K562 (cell line): Measurements from ENCODE around the gene CSKMT. TPM values are rescaled to one million over a fixed set of nuclear protein-coding genes. Genes with fewer than 3 reads are reported as not detected.

Experiments used
- ATAC-seq: fragments of 200-7000 bp; cut with Tn5 transposase; 3 replicates; pipeline ENCODE4 v1.9.1; 2020; ENCODE audit warnings: moderate library complexity
- BruUV-seq: library from RNA; stranded (reverse); fragments of 400-500 nt; replicated peaks from 2 replicates; lab custom pipeline; 2021; lab: Mats Ljungman, UMichigan
- CTCF ChIA-PET: fragments of 300-600 bp; formaldehyde crosslinking; extraction: SDS; loops from one replicate; lab custom pipeline; 2021; ENCODE audit warnings: low intra/inter-chr PET ratio; lab: Yijun Ruan, JAX
- POLR2A ChIA-PET: fragments of 300-600, 350-650 bp; sonication (Branson Sonifier 250); formaldehyde crosslinking; extraction: SDS; loops from one replicate; lab custom pipeline; 2021; ENCODE audit warnings: antibody characterized with exemption, inconsistent platforms; lab: Yijun Ruan, JAX
- DNase-seq, 4 experiments: peaks; one replicate each; pipeline versions ENCODE4 v3.0.0 to v3.0.0-alpha.2; 2011 to 2018; ENCODE audit warnings: low spot score in 3 of 4, mixed read lengths in 3 of 4; ENCODE audit errors: extremely low read depth in 1 of 4
- FAIRE-seq: peaks from 2 replicates; lab custom pipeline; 2011; peaks lifted over from hg19 to GRCh38; lab: Jason Lieb, UNC
- H2AFZ ChIP-seq: 2 replicates; pipeline ENCODE4 v1.6.0; 2011; ENCODE audit warnings: low read depth, low read length, control low read depth, inconsistent platforms
- H3K27ac ChIP-seq: fragments of 200-600 bp; 3 replicates; pipeline ENCODE4 v1.8.0; 2011; ENCODE audit warnings: low read depth, mild to moderate bottlenecking, control low read depth, inconsistent platforms, low read length, moderate library complexity, mixed read lengths; ENCODE audit errors: extremely low read depth
- H3K27me3 ChIP-seq, 2 experiments: fragments of 300-600 bp in 1 of 2; 2 replicates in 1 of 2; 3 replicates in 1 of 2; pipeline versions ENCODE4 v1.6.0 to v1.8.0; 2011; ENCODE audit warnings: inconsistent platforms in 2 of 2, low read length in 2 of 2, mild to moderate bottlenecking in 1 of 2, mixed read lengths in 1 of 2, moderate library complexity in 1 of 2; ENCODE audit not compliant: control insufficient read depth in 2 of 2, insufficient read depth in 2 of 2
- H3K36me3 ChIP-seq: fragments of 300-600 bp; 3 replicates; pipeline ENCODE4 v1.8.0; 2011; ENCODE audit warnings: mild to moderate bottlenecking, low read length, inconsistent platforms; ENCODE audit not compliant: control insufficient read depth, insufficient read depth
- H3K4me1 ChIP-seq, 2 experiments: fragments of 200-600 bp in 1 of 2; replicated peaks in 1 of 2; 2 replicates in 1 of 2; 3 replicates in 1 of 2; pipeline versions ENCODE4 v1.5.1 to v1.8.0; 2011; ENCODE audit warnings: inconsistent platforms in 2 of 2, low read length in 2 of 2, mild to moderate bottlenecking in 1 of 2, mixed read lengths in 1 of 2, moderate library complexity in 1 of 2; ENCODE audit not compliant: control insufficient read depth in 2 of 2, insufficient read depth in 2 of 2
- H3K4me2 ChIP-seq: 2 replicates; pipeline ENCODE4 v1.6.1; 2011; ENCODE audit warnings: low read length, control low read depth, inconsistent platforms, mixed read lengths; ENCODE audit not compliant: insufficient read depth
- H3K4me3 ChIP-seq: fragments of 200-600 bp; sonication (generic), shearing (Covaris generic); 2 replicates; pipeline ENCODE4 v1.5.1; 2016; ENCODE audit warnings: control low read depth, inconsistent platforms
- H3K79me2 ChIP-seq: fragments of 200-600 bp; 3 replicates; pipeline ENCODE4 v1.8.0; 2011; ENCODE audit warnings: low read length, inconsistent platforms; ENCODE audit not compliant: control insufficient read depth, insufficient read depth
- H3K9ac ChIP-seq, 2 experiments: 2 replicates each; pipeline versions ENCODE4 v1.6.0 to v1.6.1; 2011; ENCODE audit warnings: low read depth in 2 of 2, low read length in 2 of 2, control low read depth in 1 of 2, inconsistent platforms in 1 of 2, mild to moderate bottlenecking in 1 of 2, mixed read lengths in 1 of 2; ENCODE audit not compliant: insufficient read depth in 1 of 2
- H3K9me1 ChIP-seq: one replicate; pipeline ENCODE4 v1.6.0; 2011; ENCODE audit warnings: inconsistent platforms, mild to moderate bottlenecking, low read length, moderate library complexity; ENCODE audit not compliant: control insufficient read depth, insufficient read depth
- H3K9me3 ChIP-seq: replicated peaks from 2 replicates; pipeline ENCODE4 v1.5.1; 2011; ENCODE audit warnings: low read depth, low read length, inconsistent platforms; ENCODE audit not compliant: control insufficient read depth, insufficient read depth
- H4K20me1 ChIP-seq: replicated peaks from 2 replicates; pipeline ENCODE4 v1.6.1; 2011; ENCODE audit warnings: low read length, inconsistent platforms, mixed read lengths; ENCODE audit not compliant: control insufficient read depth, insufficient read depth
- CHAMP1 ChIP-seq: fragments of 450-650 bp; IDR thresholded peaks from 2 replicates; pipeline ENCODE4 v1.6.1; 2016; ENCODE audit warnings: mild to moderate bottlenecking
- CHD1 ChIP-seq: fragments of 200-600 bp; sonication (generic); IDR thresholded peaks from one replicate; pipeline ENCODE4 v1.6.1; 2012; ENCODE audit warnings: mild to moderate bottlenecking, moderate library complexity, low read length, inconsistent platforms
- DDX20 ChIP-seq: fragments of 450-650 bp; IDR thresholded peaks from 2 replicates; pipeline ENCODE4 v1.6.1; 2016; ENCODE audit warnings: missing genetic modification characterization, low read depth, mild to moderate bottlenecking, missing compliant biosample characterization, moderate library complexity
- DEAF1 ChIP-seq: fragments of 450-650 bp; formaldehyde crosslinking; IDR thresholded peaks from 2 replicates; pipeline ENCODE4 v1.4.0; 2020; ENCODE audit warnings: mild to moderate bottlenecking, moderate library complexity
- MAFG ChIP-seq: fragments of 450-650 bp; conservative IDR thresholded peaks from 2 replicates; pipeline ENCODE4 v1.6.1; 2016; ENCODE audit warnings: missing genetic modification characterization, missing compliant biosample characterization
- RAD21 ChIP-seq, 2 experiments: fragments of 250-450 bp in 1 of 2; fragments of 450-650 bp in 1 of 2; sonication (Bioruptor Pico) in 1 of 2; formaldehyde crosslinking in 1 of 2; IDR thresholded peaks in 1 of 2; conservative IDR thresholded peaks in 1 of 2; 2 replicates each; pipeline versions ENCODE4 v1.4.0 to v1.8.0; 2020 to 2022; ENCODE audit warnings: mild to moderate bottlenecking in 2 of 2, moderate library complexity in 1 of 2
- SMARCE1 ChIP-seq: fragments of 450-650 bp; IDR thresholded peaks from 2 replicates; pipeline ENCODE4 v1.7.1; 2016; ENCODE audit warnings: mild to moderate bottlenecking
- ZMIZ1 ChIP-seq, 2 experiments: fragments of 150-350 bp in 1 of 2; IDR thresholded peaks; 2 replicates each; pipeline ENCODE4 v1.6.1; 2012 to 2016; ENCODE audit warnings: low read depth in 2 of 2, low read length in 2 of 2, mild to moderate bottlenecking in 1 of 2, moderate library complexity in 1 of 2
- ZNF12 ChIP-seq: sonication (generic); formaldehyde crosslinking; IDR thresholded peaks from 2 replicates; pipeline ENCODE4 v1.4.0; 2020; ENCODE audit warnings: mild to moderate bottlenecking, missing genetic modification reagents
- WGBS: fragments of 100-300 bp; shearing (Covaris generic); methylation state at CpG from one replicate; pipeline ENCODE4 v1.1.6; 2016; ENCODE audit warnings: low coverage, mixed read lengths; ENCODE audit not compliant: insufficient coverage; ENCODE audit errors: missing lambda C conversion rate; 5-methylcytosine and 5-hydroxymethylcytosine counted together
- in situ Hi-C: fragments of 300-500 bp; cut with MboI; formaldehyde crosslinking; loops from 4 replicates; pipeline ENCODE4 v1.15.0; 2018; ENCODE audit warnings: inconsistent platforms, mixed read lengths
- intact Hi-C: fragments of 100-400 bp; cut with micrococcal nuclease; formaldehyde crosslinking; loops from 2 replicates; pipeline ENCODE4 v1.14.2; 2022
- polyA plus RNA-seq, 8 experiments: library from polyadenylated mRNA; depleted of rRNA in 4 of 8; stranded (reverse) in 5 of 8; unstranded in 3 of 8; fragments of >200 nt; fragmentation: Nextera tagmentation in 2 of 8; fragmentation: Illumina TruSeq in 1 of 8; extraction: Ambion mirVana in 2 of 8; extraction: Trizol in 1 of 8; gene quantifications; 2 replicates each; pipeline versions ENCODE4 v1.2.1 to v1.2.3, GENCODE V29; 2011 to 2014; ENCODE audit warnings: inconsistent platforms in 1 of 8, missing spikeins in 1 of 8
- total RNA-seq, 7 experiments: library from RNA; depleted of rRNA in 6 of 7; stranded (reverse); fragments of >200 nt in 6 of 7; fragmentation: Illumina TruSeq in 2 of 7; extraction: Trizol in 2 of 7; gene quantifications; 2 replicates each; pipeline versions ENCODE4 v1.2.1 to v1.2.3, GENCODE V29; 2011 to 2021; ENCODE audit warnings: low replicate concordance in 1 of 7

Gene CSKMT
- total and polyA plus RNA-seq, 9 of the 15 experiments (the other 6 are each of a cell fraction or from before 2014, with no cell fraction given) = 10.3 to 108 (median 27.2) TPM

- Histone ChIP-seq H3K27me3 (no peaks in the 10 kb centered on the region), H2AFZ (peak overlapping the region; percentile 87), H3K4me3 (peak overlapping the region; percentile 72), H4K20me1 (peaks cover 3% of the 10 kb centered on the region; the same call in 1 of the 2 replicates), H3K36me3 (peaks cover 63% of the 10 kb centered on the region), H3K27ac (peak overlapping the region; percentile 82), H3K79me2 (peaks cover 14% of the 10 kb centered on the region), H3K9me3 (no peaks in the 10 kb centered on the region), H3K9me1 (peaks cover 2% of the 10 kb centered on the region), H3K4me2 (peak overlapping the region; percentile 97), H3K9ac (peak overlapping the region; percentile 76 to 93), H3K4me1 (peaks cover 29 to 42% of the 10 kb centered on the region in 2 experiments)
- in situ Hi-C loops (no loop called here), intact Hi-C loops (loop anchor here (2.0 to 5.0 kb wide), 2 partner anchors 21 to 309 kb away; partner anchors contain the start of gene HNRNPUL2)
- FAIRE-seq = peak; percentile 77
- ChIA-PET POLR2A (interaction anchor here (0.6 to 4.1 kb wide), 23 partner anchors 10 to 341 kb away, joined by 3 to 31 read pairs (median 4); partner anchors contain the start of genes C11orf98, CSKMT, GANAB and HNRNPUL2), CTCF (no interaction called here)
- peak; percentile 93 to 97 (median 96) for DNase-seq
- BruUV-seq = TSS peak; percentile 45
- 3% methylated on average over 61 of the region's 73 CpGs for WGBS
- peak; percentile 95 for ATAC-seq
- peak; percentile 30; the same call in 1 of the 2 replicates for TF ChIP-seq DEAF1
- no peak for TF ChIP-seq CHD1
- no peak for TF ChIP-seq RAD21 (CRISPR knock-in tag; conservative IDR thresholded peaks at IDR 0.05 in 1 of 2, IDR thresholded peaks at IDR 0.05 in 1 of 2)
- no peak for TF ChIP-seq SMARCE1
- TF ChIP-seq DDX20 = no peak
- 0 out of 4 replicates have a peak, but pooled peaks of 1 of the 2 experiments have one; percentile 12 for TF ChIP-seq ZMIZ1 (IDR thresholded peaks at IDR 0.05; ENCODE audit: low read depth in 2 of 2, low read length in 2 of 2)
- no peak for TF ChIP-seq ZNF12 (CRISPR knock-in tag)
- 0 out of 2 replicates have a peak, but pooled peaks have one; percentile 3 for TF ChIP-seq MAFG (tag)
- TF ChIP-seq CHAMP1 = no peak
These were observed 41.1 kb downstream of the CSKMT start for GRCh38 chr11:62705880-62706849.
